GM08714 (cell line): ENCODE data around the gene RPS24.

Experiments
- H3K4me3 ChIP-seq: fragments of 200-500 bp; sonication (Bioruptor generic); 2 replicates; pipeline ENCODE4 v1.5.1; 2014; ENCODE audit warnings: mild to moderate bottlenecking, low read length, inconsistent platforms
- ZNF274 ChIP-seq: IDR thresholded peaks from 2 replicates; pipeline ENCODE4 v1.6.1; 2012; ENCODE audit warnings: mild to moderate bottlenecking, low read depth, low read length

The RPS24 gene

GRCh38 chr10:78038791-78039547, 5.3 kb downstream of the RPS24 start:
- H3K4me3 ChIP-seq = no peak overlapping the region
- no peak for TF ChIP-seq ZNF274

GRCh38 chr10:78039743-78040142, 6.1 kb downstream of the RPS24 start:
- no peak overlapping the region for H3K4me3 ChIP-seq
- no peak for TF ChIP-seq ZNF274

GRCh38 chr10:78041170-78042057, 7.8 kb downstream of the RPS24 start:
- no peak for TF ChIP-seq ZNF274
- H3K4me3 ChIP-seq = no peak overlapping the region

GRCh38 chr10:78042058-78042751, 8.5 kb downstream of the RPS24 start:
- no peak for TF ChIP-seq ZNF274
- H3K4me3 ChIP-seq = no peak overlapping the region

- no peak for TF ChIP-seq ZNF274
Measured at GRCh38 chr10:78042752-78043104, 9.1 kb downstream of the RPS24 start.

GRCh38 chr10:78044179-78044578, 10.5 kb downstream of the RPS24 start:
- H3K4me3 ChIP-seq = no peak overlapping the region
- TF ChIP-seq ZNF274 = no peak

More at GRCh38 chr10:78042752-78043104, 9.1 kb downstream of the RPS24 start:
- H3K4me3 ChIP-seq = no peak overlapping the region

- TF ChIP-seq ZNF274 = no peak
Measured at GRCh38 chr10:78044699-78045098, 11.0 kb downstream of the RPS24 start.

GRCh38 chr10:78045237-78045636, 11.6 kb downstream of the RPS24 start:
- TF ChIP-seq ZNF274 = no peak
- H3K4me3 ChIP-seq = no peak overlapping the region

More at GRCh38 chr10:78044699-78045098, 11.0 kb downstream of the RPS24 start:
- no peak overlapping the region for H3K4me3 ChIP-seq

- no peak overlapping the region for H3K4me3 ChIP-seq
- TF ChIP-seq ZNF274 = no peak
Measured at GRCh38 chr10:78045856-78046255, 12.2 kb downstream of the RPS24 start.

- no peak for TF ChIP-seq ZNF274
- no peak overlapping the region for H3K4me3 ChIP-seq
Measured at GRCh38 chr10:78046711-78047269, 13.1 kb downstream of the RPS24 start.

GRCh38 chr10:78047314-78047891, 13.7 kb downstream of the RPS24 start:
- no peak for TF ChIP-seq ZNF274
- no peak overlapping the region for H3K4me3 ChIP-seq

- no peak overlapping the region for H3K4me3 ChIP-seq
- TF ChIP-seq ZNF274 = no peak
Measured at GRCh38 chr10:78049851-78050250, 16.2 kb downstream of the RPS24 start.

- TF ChIP-seq ZNF274 = no peak
- no peak overlapping the region for H3K4me3 ChIP-seq
Measured at GRCh38 chr10:78053211-78053868, 19.7 kb downstream of the RPS24 start.
